ELR (cell line): ENCODE data around the gene SIMC1.

Experiments
- DNase-seq: peaks from one replicate; pipeline ENCODE4 v3.0.0-alpha.2; 2015; ENCODE audit warnings: low read depth

Gene SIMC1

GRCh38 chr5:176365351-176366231, 127.4 kb downstream of the SIMC1 start, which contains the start of gene ARL10:
ARL10 (plus strand) TSS chr5:176365487; CDS start chr5:176365564, 77 bp downstream.
- DNase-seq: peak; percentile 63

- no peak for DNase-seq
Measured at GRCh38 chr5:176366232-176366894, 128.1 kb downstream of the SIMC1 start.

- no peak for DNase-seq
Measured at GRCh38 chr5:176368726-176369125, 130.5 kb downstream of the SIMC1 start.

DNA sequence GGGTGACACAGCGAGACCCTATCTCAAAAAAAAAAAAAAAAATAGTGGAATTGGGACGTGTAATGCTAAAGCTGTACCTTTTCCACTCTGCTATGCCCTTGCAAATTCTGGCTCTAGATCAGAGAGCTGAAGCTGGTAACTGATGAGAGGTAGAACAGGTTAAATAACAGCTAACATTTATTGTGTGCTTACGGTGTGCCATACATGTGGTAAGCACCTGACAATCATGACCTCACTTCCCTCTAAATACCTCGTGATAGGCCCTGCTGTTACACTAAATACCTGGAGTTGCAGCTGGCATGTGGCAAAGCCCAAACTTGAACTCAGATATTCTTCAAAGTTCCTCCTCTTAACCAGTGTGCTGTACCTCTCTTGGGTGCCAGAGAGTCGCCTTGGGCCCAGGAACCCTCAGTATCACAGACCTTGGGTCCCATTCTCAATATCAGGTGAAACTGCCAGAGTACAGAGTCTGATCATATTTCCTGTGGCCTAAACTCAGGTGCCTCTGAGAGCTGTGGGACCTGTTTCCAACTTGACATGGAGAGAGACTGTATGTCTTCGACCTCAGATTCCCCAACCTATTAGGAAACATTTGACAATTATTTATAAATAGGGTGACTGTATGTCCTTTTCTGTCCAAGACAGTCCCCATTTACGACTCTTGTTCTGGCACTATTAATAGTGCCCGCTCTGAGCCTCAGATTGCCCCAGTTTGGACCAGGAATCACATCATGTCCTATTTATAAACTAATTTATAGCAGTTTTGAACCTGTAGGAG, 131.9 kb downstream of the SIMC1 start:
- no peak for DNase-seq

DNA sequence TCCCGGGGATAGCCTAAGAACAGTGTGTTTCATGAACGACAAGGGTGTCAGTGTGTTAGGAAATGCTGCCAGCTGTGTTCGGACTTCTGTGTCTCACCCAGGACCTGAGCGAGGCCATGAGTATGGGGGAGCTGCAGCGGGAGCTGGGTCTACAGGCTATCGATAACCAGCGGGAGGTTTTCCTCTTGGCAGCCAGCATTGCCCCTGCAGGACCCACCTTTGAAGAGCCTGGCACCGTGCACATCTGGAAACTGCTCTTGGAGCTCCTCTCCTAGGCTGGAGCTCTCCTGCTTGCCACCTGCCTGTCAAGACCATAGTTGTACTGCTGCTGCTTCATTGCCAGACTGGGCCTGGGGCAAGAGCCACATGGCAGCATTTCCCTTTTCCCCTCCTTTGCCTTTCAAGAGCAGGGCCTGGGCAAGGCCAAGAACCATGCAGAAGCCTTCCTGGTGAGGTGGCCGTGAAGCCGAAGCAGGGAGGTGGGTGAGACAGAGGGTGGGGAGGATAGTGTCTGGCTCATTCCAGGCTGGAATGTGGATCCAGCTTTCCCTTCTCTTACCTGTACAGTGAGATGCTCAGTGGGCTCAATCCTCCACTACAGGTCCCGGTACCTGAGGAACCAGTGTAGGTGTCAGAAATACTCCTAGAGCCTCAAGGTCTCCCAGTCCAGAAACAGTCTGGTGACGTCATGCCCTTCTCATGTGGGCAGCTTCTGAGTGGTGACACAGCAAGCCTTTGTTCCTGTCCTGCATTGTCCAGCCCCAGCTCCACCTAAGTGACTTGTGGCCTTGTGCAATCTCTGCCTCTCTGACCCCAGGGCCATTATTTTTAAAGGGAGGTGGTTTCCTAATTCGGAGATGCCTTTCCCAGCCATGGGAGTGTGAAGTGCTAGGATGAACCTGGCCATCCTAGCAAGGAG, 133.7 kb downstream of the SIMC1 start:
- DNase-seq: no peak

- no peak for DNase-seq
Measured at GRCh38 chr5:176373100-176373818, 135.0 kb downstream of the SIMC1 start.

DNA sequence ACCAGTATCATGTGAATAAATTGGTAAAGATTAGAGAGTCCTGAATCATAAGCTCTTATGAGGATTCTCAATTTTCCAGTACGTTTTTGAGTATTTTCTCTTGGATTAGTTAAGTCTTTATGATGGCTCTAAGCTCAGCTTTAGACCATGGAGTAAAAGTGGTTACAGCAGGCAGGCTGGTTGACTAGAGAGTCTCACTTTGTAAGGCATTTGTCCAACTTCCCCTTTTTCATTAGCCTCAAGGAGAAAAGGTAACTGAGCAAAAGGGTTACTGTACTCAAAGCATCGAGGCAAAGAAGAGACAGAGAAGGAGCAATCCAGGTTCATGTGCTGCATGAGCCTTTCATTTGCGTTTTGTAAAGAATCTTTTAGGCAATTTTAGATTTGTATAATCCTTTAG, 141.7 kb downstream of the SIMC1 start:
- no peak for DNase-seq

DNA sequence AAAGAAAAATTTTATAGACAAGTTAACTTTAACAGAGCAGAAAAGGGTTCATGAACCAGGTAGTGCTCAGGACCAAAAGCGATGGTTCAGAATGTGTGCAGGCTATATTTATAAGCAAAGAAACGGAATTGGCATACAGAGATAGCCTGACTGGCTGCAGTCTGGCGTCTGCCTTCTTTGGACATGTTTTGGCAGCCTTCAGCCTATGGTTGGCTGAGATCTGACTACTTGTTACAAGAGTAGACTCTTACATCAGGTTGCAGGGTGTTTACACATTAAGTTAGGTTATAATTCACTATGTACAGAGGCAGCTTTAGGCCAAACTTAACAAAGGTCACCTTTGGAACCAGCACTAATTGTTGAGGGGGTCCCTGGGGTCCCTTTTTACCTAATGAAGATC, 143.2 kb downstream of the SIMC1 start:
- no peak for DNase-seq

DNA sequence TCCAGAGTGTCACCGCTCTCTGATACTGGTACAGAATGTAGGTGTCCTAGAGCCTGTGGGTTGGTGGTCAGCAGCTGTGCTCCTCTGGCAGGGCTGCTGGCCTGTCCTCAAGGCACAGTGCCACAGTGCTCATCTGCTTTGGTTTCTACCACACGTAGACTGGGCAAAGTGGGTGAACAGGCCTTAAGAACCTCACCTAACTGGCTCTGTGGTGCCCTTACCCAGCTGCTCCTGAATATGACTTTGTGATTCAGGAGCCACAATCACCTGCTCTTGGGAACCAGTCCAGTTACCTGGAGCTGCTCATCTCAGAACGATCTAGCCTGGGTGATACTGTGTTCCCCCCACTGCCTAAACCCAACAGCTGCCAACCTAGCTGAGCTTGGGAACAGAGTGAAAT, 143.8 kb downstream of the SIMC1 start:
- no peak for DNase-seq

DNA sequence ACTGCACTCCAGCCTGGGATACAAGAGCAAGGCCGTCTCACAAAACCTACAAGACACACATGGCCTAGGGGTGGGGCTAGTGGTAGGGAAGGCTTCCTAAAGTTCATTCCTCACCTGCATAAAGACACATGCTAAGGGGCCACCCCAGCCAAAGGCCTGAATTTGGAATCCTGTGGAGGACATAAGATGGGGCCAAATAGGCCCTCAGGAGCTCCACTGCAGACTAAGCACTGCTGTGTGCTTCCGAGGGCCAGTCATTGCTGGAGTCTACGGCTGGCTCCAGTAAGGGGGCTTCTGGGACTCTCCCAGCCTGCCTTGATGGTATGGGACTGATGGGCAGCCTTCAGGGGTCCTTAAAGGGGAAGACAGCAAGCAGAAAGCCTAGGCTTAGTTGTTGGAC, 144.5 kb downstream of the SIMC1 start:
- DNase-seq: no peak

DNA sequence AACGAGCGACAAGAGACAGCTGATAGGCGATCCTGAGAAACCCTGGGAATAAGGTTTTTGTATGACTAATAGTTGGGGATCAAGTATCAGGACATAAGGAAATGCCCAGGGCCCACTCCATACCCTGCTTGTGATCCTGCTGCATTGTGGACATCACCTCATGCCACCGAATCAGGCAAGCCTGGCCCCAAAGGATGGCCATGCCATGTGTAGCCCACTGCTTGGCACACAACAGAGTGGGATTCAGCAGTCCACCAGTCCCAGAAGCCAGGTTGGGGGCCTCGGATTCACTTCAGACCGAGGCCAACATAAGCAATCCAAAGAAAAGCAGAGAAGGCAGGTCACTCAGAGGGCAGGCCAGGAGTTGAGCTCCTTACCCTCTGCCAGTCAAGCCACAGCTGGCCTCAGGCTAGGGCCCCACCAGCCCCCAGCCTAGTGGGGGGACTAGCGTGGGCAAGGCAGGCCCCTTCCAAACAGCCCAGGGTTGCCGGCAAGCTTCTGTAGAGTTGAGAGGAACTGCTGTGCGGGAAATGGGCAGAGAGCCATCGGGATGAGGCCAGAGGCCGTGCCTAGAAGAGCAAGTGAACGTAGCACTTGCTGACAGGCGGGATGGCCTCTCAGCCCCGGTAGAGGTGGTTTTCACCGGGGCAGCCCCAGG, 145.2 kb downstream of the SIMC1 start:
- DNase-seq: no peak

DNA sequence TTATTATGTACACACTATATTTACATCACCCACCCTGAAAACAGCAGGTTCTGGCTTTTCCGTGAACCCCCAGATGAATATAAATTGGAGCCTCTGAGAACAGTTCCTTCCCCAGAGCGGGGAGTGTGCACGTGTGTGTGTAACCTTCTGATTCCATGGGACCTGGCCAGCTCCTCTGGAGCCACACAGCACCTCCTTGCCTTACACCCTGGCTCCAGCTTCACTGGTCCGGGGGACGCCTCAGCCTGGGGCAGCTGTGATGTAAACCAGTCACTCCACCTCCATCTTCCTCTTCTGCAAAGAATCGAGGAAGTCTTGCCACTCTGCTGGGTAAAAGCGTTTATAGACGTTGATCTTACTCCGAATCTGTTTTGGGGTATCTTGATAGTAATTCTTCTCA, 145.7 kb downstream of the SIMC1 start:
- DNase-seq: no peak

- DNase-seq: no peak
Measured at GRCh38 chr5:176384366-176384930, 146.2 kb downstream of the SIMC1 start.

DNA sequence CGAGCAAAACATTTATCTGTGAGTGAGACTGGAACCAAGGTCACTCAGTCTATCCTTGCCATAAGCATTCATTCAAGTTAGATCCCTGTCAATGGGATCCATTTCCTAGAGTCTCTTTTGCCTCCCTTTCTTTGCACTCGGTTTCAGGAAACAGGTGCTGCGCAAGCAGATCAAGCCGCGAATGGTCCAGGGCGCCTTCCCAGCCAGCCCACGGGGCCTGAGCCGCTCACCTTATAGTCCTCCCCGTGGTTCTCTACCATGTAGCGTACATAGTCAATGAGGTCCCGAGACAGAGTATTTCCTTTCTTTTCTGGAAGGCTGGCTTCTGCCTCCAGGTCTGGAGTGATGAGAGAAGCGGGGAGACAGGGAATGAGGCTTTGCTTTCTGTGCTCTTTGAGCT, 146.8 kb downstream of the SIMC1 start:
- DNase-seq: no peak

- no peak for DNase-seq
Measured at GRCh38 chr5:176386491-176386890, 148.3 kb downstream of the SIMC1 start.

DNA sequence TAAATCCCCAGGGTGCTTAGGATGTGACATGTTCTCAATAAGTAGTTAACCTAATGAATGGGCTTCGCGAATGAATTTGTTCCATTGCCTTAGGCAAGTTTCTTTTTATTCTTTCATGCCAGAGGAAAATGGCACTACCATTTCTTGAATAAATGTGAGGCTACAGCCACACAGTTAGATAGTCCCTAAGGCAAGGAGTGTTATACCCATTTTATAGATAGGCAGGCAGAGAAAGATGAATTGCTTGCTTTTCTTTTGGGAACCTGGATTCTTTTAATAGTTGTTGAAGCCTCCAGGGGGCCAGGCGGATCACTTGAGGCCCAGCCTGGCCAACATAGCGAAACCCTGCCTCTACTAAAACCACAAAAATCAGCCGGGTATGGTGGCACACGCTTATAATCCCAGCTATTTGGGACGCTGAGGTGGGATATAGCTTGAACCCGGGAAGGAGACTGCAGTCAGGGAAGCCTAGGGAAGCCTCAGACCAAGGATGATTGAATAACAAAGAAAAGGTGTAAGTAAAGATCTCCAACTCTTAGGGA, 149.2 kb downstream of the SIMC1 start:
- peak; percentile 36 for DNase-seq

DNA sequence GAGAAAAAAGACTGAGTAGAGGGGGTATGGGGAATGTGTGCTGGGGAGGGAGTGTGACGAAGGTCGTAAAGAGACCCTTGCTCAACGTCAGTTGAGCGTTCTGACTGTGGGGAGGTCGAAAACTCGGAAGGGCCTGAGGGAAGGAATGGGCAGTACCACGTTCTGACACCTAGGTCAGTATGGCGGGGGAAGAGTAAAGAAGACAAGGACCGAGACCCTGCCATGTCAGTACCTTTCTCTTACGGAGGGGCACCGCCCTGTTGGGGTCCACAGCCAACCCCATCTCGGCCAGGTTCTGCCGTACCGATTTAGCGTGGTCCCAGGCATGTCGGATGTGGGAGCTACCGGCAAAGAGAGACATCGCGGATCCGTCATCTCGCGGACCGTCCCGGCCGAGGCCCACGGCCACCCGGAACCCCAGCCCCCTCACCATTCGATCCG, 149.8 kb downstream of the SIMC1 start:
- peak; percentile 59 for DNase-seq

- DNase-seq: peak; percentile 100
Measured at GRCh38 chr5:176388444-176389134, 150.4 kb downstream of the SIMC1 start, which contains the start of the genes HIGD2A and NOP16. HIGD2A (plus strand) TSS chr5:176388751; CDS start chr5:176388820, 69 bp downstream. NOP16 (minus strand) TSS chr5:176388598; CDS start chr5:176388539, 59 bp downstream.
